Loucy (cell line): ENCODE data around the gene MKRN2.

Source experiments
- H2AFZ ChIP-seq: fragments of 200-600 bp; sonication (generic); 2 replicates; pipeline ENCODE4 v1.6.0; 2016; ENCODE audit warnings: antibody characterized with exemption, mild to moderate bottlenecking, low read length, moderate library complexity
- H3F3A ChIP-seq: fragments of 200-600 bp; 2 replicates; pipeline ENCODE4 v1.6.0; 2016; ENCODE audit warnings: antibody characterized with exemption, low read depth, mild to moderate bottlenecking
- H3K27me3 ChIP-seq: fragments of 200-600 bp; sonication (generic); 2 replicates; pipeline ENCODE4 v1.6.1; 2014; ENCODE audit warnings: low read length, mild to moderate bottlenecking; ENCODE audit not compliant: insufficient read depth, poor library complexity, severe bottlenecking
- H3K36me3 ChIP-seq: fragments of 200-600 bp; sonication (generic); 2 replicates; pipeline ENCODE4 v1.6.1; 2016; ENCODE audit warnings: low read length; ENCODE audit not compliant: insufficient read depth
- H3K4me1 ChIP-seq: fragments of 200-600 bp; sonication (generic); 2 replicates; pipeline ENCODE4 v1.5.1; 2014; ENCODE audit warnings: low read length, mild to moderate bottlenecking; ENCODE audit not compliant: insufficient read depth, poor library complexity, severe bottlenecking
- H3K4me2 ChIP-seq: fragments of 200-600 bp; sonication (generic); 2 replicates; pipeline ENCODE4 v1.6.0; 2014; ENCODE audit warnings: antibody characterized with exemption, low read length, low read depth, mild to moderate bottlenecking; ENCODE audit not compliant: poor library complexity, severe bottlenecking
- H3K4me3 ChIP-seq: fragments of 200-600 bp; sonication (generic); 2 replicates; pipeline ENCODE4 v1.5.1; 2014; ENCODE audit warnings: low read length, mild to moderate bottlenecking, mixed read lengths; ENCODE audit not compliant: poor library complexity, severe bottlenecking
- H3K79me2 ChIP-seq: fragments of 200-600 bp; sonication (generic); 2 replicates; pipeline ENCODE4 v1.6.1; 2014; ENCODE audit warnings: low read length; ENCODE audit not compliant: insufficient read depth
- H3K9ac ChIP-seq: fragments of 200-600 bp; sonication (generic); 2 replicates; pipeline ENCODE4 v1.6.0; 2014; ENCODE audit warnings: mild to moderate bottlenecking, low read depth, low read length, moderate library complexity; ENCODE audit not compliant: poor library complexity, severe bottlenecking
- H3K9me2 ChIP-seq: fragments of 200-600 bp; sonication (generic); replicated peaks from 2 replicates; pipeline ENCODE4 v1.6.1; 2016; ENCODE audit warnings: low read depth, low read length, mixed read lengths
- H3K9me3 ChIP-seq: fragments of 200-600 bp; sonication (generic); 2 replicates; pipeline ENCODE4 v1.6.1; 2014; ENCODE audit warnings: mild to moderate bottlenecking, antibody characterized with exemption, low read length, low read depth; ENCODE audit not compliant: insufficient read depth
- H4K20me1 ChIP-seq: fragments of 200-600 bp; sonication (generic); 2 replicates; pipeline ENCODE4 v1.6.0; 2014; ENCODE audit warnings: antibody characterized with exemption, low read length, mild to moderate bottlenecking; ENCODE audit not compliant: insufficient read depth, poor library complexity, severe bottlenecking
- CTCF ChIP-seq: fragments of 200-600 bp; sonication (generic); conservative IDR thresholded peaks from 2 replicates; pipeline ENCODE4 v1.5.1; 2014; ENCODE audit warnings: mild to moderate bottlenecking, antibody characterized with exemption, low read length
- EZH2phosphoT487 ChIP-seq: fragments of 200-600 bp; IDR thresholded peaks from 2 replicates; pipeline ENCODE4 v1.6.1; 2018; ENCODE audit warnings: antibody characterized with exemption, mild to moderate bottlenecking, moderate library complexity, borderline replicate concordance

The MKRN2 gene

GRCh38 chr3:12583280-12583679 is 26.4 kb downstream of the MKRN2 start:
- Histone ChIP-seq H3F3A (no peaks in the 10 kb centered on the region), H3K36me3 (peaks cover 94% of the 10 kb centered on the region), H3K79me2 (no peaks in the 10 kb centered on the region), H3K9me2 (no peaks in the 10 kb centered on the region), H3K27me3 (no peaks in the 10 kb centered on the region), H3K4me1 (no peaks in the 10 kb centered on the region), H3K4me3 (no peak overlapping the region), H2AFZ (no peak overlapping the region), H3K9ac (no peak overlapping the region), H4K20me1 (no peaks in the 10 kb centered on the region), H3K9me3 (no peaks in the 10 kb centered on the region), H3K4me2 (no peak overlapping the region)
- TF ChIP-seq EZH2phosphoT487: no peak

GRCh38 chr3:12584083-12584482 is 27.2 kb downstream of the MKRN2 start:
- Histone ChIP-seq H3F3A (no peaks in the 10 kb centered on the region), H3K4me2 (no peak overlapping the region), H3K9me2 (no peaks in the 10 kb centered on the region), H3K4me3 (no peak overlapping the region), H3K79me2 (no peaks in the 10 kb centered on the region), H3K36me3 (peaks cover 94% of the 10 kb centered on the region), H3K9me3 (no peaks in the 10 kb centered on the region), H3K4me1 (no peaks in the 10 kb centered on the region), H2AFZ (no peak overlapping the region), H3K9ac (no peak overlapping the region), H4K20me1 (no peaks in the 10 kb centered on the region), H3K27me3 (no peaks in the 10 kb centered on the region)
- no peak for TF ChIP-seq CTCF
- TF ChIP-seq EZH2phosphoT487: no peak

GRCh38 chr3:12585181-12585580 is 28.3 kb downstream of the MKRN2 start:
- Histone ChIP-seq H3F3A (no peaks in the 10 kb centered on the region), H3K9me2 (no peaks in the 10 kb centered on the region), H2AFZ (no peak overlapping the region), H3K4me1 (no peaks in the 10 kb centered on the region), H4K20me1 (no peaks in the 10 kb centered on the region), H3K36me3 (peaks cover 93% of the 10 kb centered on the region), H3K79me2 (no peaks in the 10 kb centered on the region), H3K27me3 (no peaks in the 10 kb centered on the region), H3K4me3 (no peak overlapping the region), H3K9me3 (no peaks in the 10 kb centered on the region), H3K4me2 (no peak overlapping the region), H3K9ac (no peak overlapping the region)
- TF ChIP-seq CTCF (no peak), EZH2phosphoT487 (no peak)

- peaks cover 97% of the 10 kb centered on the region for H3K36me3 ChIP-seq
Measured at GRCh38 chr3:12585970-12586369, 29.1 kb downstream of the MKRN2 start.

More at GRCh38 chr3:12585970-12586369, 29.1 kb downstream of the MKRN2 start:
- Histone ChIP-seq H3K9me2 (no peaks in the 10 kb centered on the region), H3K4me3 (no peak overlapping the region), H2AFZ (no peak overlapping the region), H3K4me1 (no peaks in the 10 kb centered on the region), H3K27me3 (no peaks in the 10 kb centered on the region), H3K4me2 (no peak overlapping the region), H4K20me1 (no peaks in the 10 kb centered on the region), H3K9ac (no peak overlapping the region), H3F3A (no peaks in the 10 kb centered on the region), H3K9me3 (no peaks in the 10 kb centered on the region), H3K79me2 (no peaks in the 10 kb centered on the region)
- TF ChIP-seq CTCF: no peak
- no peak for TF ChIP-seq EZH2phosphoT487
